Natural killer cell treated with Interleukin-12 subunit alpha and Interleukin-12 subunit beta and Interleukin-15 and Interleukin-18, amount 100 ng/mL, for 72 hours (primary cell): ENCODE measurements around the gene PRSS53. TPM values are rescaled to one million over a fixed set of nuclear protein-coding genes. Genes with fewer than 3 reads are reported as not detected.

Experiments used
- ATAC-seq, 2 donors: fragments of 150-1000 bp; cut with Tn5 transposase in 1 of 2; sonication (Bioruptor Pico), chemical (Tn5 transposase) in 1 of 2; 2 replicates each; pipeline ENCODE4 v1.10.0; 2021
- DNase-seq: peaks from one replicate; pipeline ENCODE4 v3.0.0; 2022; ENCODE audit warnings: low spot score
- H3K27ac Mint-ChIP-seq, 2 donors: 1 replicate in 1 of 2; 2 replicates in 1 of 2; pipeline ENCODE4 v1.8.0; 2022; ENCODE audit warnings: mixed read lengths in 2 of 2, mild to moderate bottlenecking in 1 of 2, moderate library complexity in 1 of 2
- H3K27me3 Mint-ChIP-seq, 2 donors: 1 replicate in 1 of 2; 2 replicates in 1 of 2; pipeline ENCODE4 v1.8.0; 2022; ENCODE audit warnings: mixed read lengths in 2 of 2
- H3K36me3 Mint-ChIP-seq: one replicate; pipeline ENCODE4 v1.8.0; 2022; ENCODE audit warnings: mixed read lengths
- H3K4me1 Mint-ChIP-seq, 2 donors: 1 replicate in 1 of 2; 2 replicates in 1 of 2; pipeline ENCODE4 v1.8.0; 2022; ENCODE audit warnings: low read depth in 2 of 2, mixed read lengths in 2 of 2, mild to moderate bottlenecking in 1 of 2
- H3K4me3 Mint-ChIP-seq: one replicate; pipeline ENCODE4 v1.8.0; 2022; ENCODE audit warnings: mixed read lengths
- H3K9me3 Mint-ChIP-seq: 2 replicates; pipeline ENCODE4 v1.8.0; 2022; ENCODE audit warnings: mixed read lengths
- total RNA-seq, 2 donors: library from RNA; stranded (reverse); gene quantifications; one replicate each; pipeline ENCODE4 v1.2.3, GENCODE V29; 2022

PRSS53 gene
- total RNA-seq, 2 donors from 2014 or later: 4.1 to 5.1 TPM

- no peaks in the 10 kb centered on the region for H3K36me3 Mint-ChIP-seq
- H3K27ac Mint-ChIP-seq: no peak overlapping the region
- H3K27me3 Mint-ChIP-seq: no peaks in the 10 kb centered on the region
- no peaks in the 10 kb centered on the region for H3K4me1 Mint-ChIP-seq
- no peak for ATAC-seq
- DNase-seq: no peak
- H3K9me3 Mint-ChIP-seq: no peaks in the 10 kb centered on the region
- H3K4me3 Mint-ChIP-seq: no peak overlapping the region
Observed at GRCh38 chr16:31042866-31043265, 45.9 kb downstream of the PRSS53 start.

- peaks cover 15 to 18% of the 10 kb centered on the region in 2 donors for H3K4me1 Mint-ChIP-seq
- ATAC-seq (no peak), DNase-seq (no peak)
- H3K4me3 Mint-ChIP-seq: no peak overlapping the region
- peaks cover 6% of the 10 kb centered on the region for H3K36me3 Mint-ChIP-seq
- H3K27ac Mint-ChIP-seq: no peak overlapping the region
- no peaks in the 10 kb centered on the region for H3K9me3 Mint-ChIP-seq
- H3K27me3 Mint-ChIP-seq: no peaks in the 10 kb centered on the region
Observed at GRCh38 chr16:31038993-31039392, 49.8 kb downstream of the PRSS53 start.

GRCh38 chr16:31036691-31037090 lies 52.1 kb downstream of the PRSS53 start:
- H3K4me3 Mint-ChIP-seq: no peak overlapping the region
- no peaks in the 10 kb centered on the region for H3K9me3 Mint-ChIP-seq
- ATAC-seq (no peak), DNase-seq (no peak)
- no peaks in the 10 kb centered on the region for H3K27me3 Mint-ChIP-seq
- H3K36me3 Mint-ChIP-seq: peaks cover 6% of the 10 kb centered on the region
- H3K4me1 Mint-ChIP-seq: peaks cover 24% of the 10 kb centered on the region in 2 donors
- peak overlapping the region in 1 of 2 donors; percentile 14 for H3K27ac Mint-ChIP-seq

- peak; percentile 65 to 80 for ATAC-seq
- H3K4me3 Mint-ChIP-seq: peak overlapping the region; percentile 99
- H3K4me1 Mint-ChIP-seq: peaks cover 24% of the 10 kb centered on the region in 2 donors
- H3K36me3 Mint-ChIP-seq: peaks cover 6% of the 10 kb centered on the region
- no peaks in the 10 kb centered on the region for H3K9me3 Mint-ChIP-seq
- H3K27ac Mint-ChIP-seq: peak overlapping the region; percentile 90 to 91
- H3K27me3 Mint-ChIP-seq: no peaks in the 10 kb centered on the region
- peak; percentile 90 for DNase-seq
Observed at GRCh38 chr16:31033709-31034492, 54.8 kb downstream of the PRSS53 start.

Other genes starting within 250 kb of the PRSS53 start
- gene BCL7C, start 194.9 kb downstream of the PRSS53 start, total RNA-seq: 10 to 100 TPM; 35.3 to 65.0 TPM
- under 1 TPM; 0.17 to 0.36 TPM for gene CTF1, start 192.3 kb downstream of the PRSS53 start, total RNA-seq
- 10 to 100 TPM; 22.8 to 42.0 TPM for gene FBXL19, start 165.4 kb downstream of the PRSS53 start, total RNA-seq
- gene ORAI3, start 139.9 kb downstream of the PRSS53 start, total RNA-seq: 10 to 100 TPM in 1 of 2 donors, 1 to 10 TPM in 1; 7.4 to 16.8 TPM
- 10 to 100 TPM; 27.5 to 40.0 TPM for gene SETD1A, start 131.2 kb downstream of the PRSS53 start, total RNA-seq
- 1 to 10 TPM; 2.3 to 5.3 TPM for gene HSD3B7, start 103.7 kb downstream of the PRSS53 start, total RNA-seq
- under 1 TPM; 0.05 to 0.50 TPM for gene STX1B, start 78.3 kb downstream of the PRSS53 start, total RNA-seq
- 10 to 100 TPM; 85.1 to 92.0 TPM for gene STX4, start 55.4 kb downstream of the PRSS53 start, total RNA-seq
- 10 to 100 TPM; 16.4 to 30.5 TPM for gene ZNF668, start 14.7 kb downstream of the PRSS53 start, total RNA-seq
- gene ZNF646, start 14.5 kb downstream of the PRSS53 start, total RNA-seq: 10 to 100 TPM; 25.8 to 26.3 TPM
- 10 to 100 TPM; 65.2 to 84.6 TPM for gene VKORC1, start 5.9 kb upstream of the PRSS53 start, total RNA-seq
- 10 to 100 TPM; 42.7 to 43.1 TPM for gene BCKDK, start 19.4 kb upstream of the PRSS53 start, total RNA-seq
- 10 to 100 TPM; 39.5 to 67.3 TPM for gene KAT8, start 28.7 kb upstream of the PRSS53 start, total RNA-seq
- not detected for gene PRSS8, start 46.8 kb upstream of the PRSS53 start, total RNA-seq
- 1 to 10 TPM in 1 of 2 donors, not detected in 1; 1.5 TPM for gene PRSS36, start 61.1 kb upstream of the PRSS53 start, total RNA-seq
- 100 to 1,000 TPM; 625 to 840 TPM for gene FUS, start 91.2 kb upstream of the PRSS53 start, total RNA-seq
- 10 to 100 TPM; 23.1 to 29.8 TPM for gene PYCARD, start 113.8 kb upstream of the PRSS53 start, total RNA-seq
- under 1 TPM in 1 of 2 donors, not detected in 1; 0.06 TPM for gene TRIM72, start 125.2 kb upstream of the PRSS53 start, total RNA-seq
- gene PYDC1, start 128.2 kb upstream of the PRSS53 start, total RNA-seq: not detected
- 10 to 100 TPM; 63.9 to 77.8 TPM for gene ITGAM, start 171.0 kb upstream of the PRSS53 start, total RNA-seq